Pancreas (tissue), 10 donors: ENCODE measurements around the gene GFI1B. TPM values are rescaled to one million over a fixed set of nuclear protein-coding genes. Genes with fewer than 3 reads are reported as not detected.
"Not testable (repeated sequence)": the region's sequence is repeated elsewhere in the genome, so short reads cannot be mapped to it uniquely, and the experiment has no call there.

ENCODE experiments used
- ATAC-seq, 4 donors: fragments of 200-7000 bp; cut with Tn5 transposase; one replicate each; pipeline versions ENCODE4 v1.8.0 to v1.9.1; 2020; ENCODE audit warnings: mild to moderate bottlenecking in 4 of 4, moderate library complexity in 4 of 4
- DNase-seq, 6 donors: peaks; one replicate each; pipeline ENCODE4 v3.0.0-alpha.2; 2020
- FAIRE-seq: peaks from 2 replicates; lab custom pipeline; 2012; peaks lifted over from hg19 to GRCh38; lab: Jason Lieb, UNC
- H3K27ac ChIP-seq, 4 donors: fragments of 200-600 bp; sonication (generic); 1 replicate in 3 of 4; 2 replicates in 1 of 4; pipeline versions ENCODE4 v1.5.0 to v1.8.0; 2020
- H3K27me3 ChIP-seq, 4 donors: fragments of 200-600 bp; one replicate each; pipeline ENCODE4 v1.8.0; 2021
- H3K36me3 ChIP-seq, 3 donors: fragments of 200-600 bp; sonication (generic) in 1 of 3; one replicate each; pipeline versions ENCODE4 v1.5.0 to v1.8.0; 2020 to 2021
- H3K4me1 ChIP-seq, 3 donors: fragments of 200-600 bp; one replicate each; pipeline ENCODE4 v1.8.0; 2021
- H3K4me3 ChIP-seq, 4 donors: fragments of 200-600 bp; sonication (generic) in 2 of 4; one replicate each; pipeline versions ENCODE4 v1.5.0 to v1.8.0; 2020 to 2021
- H3K9me3 ChIP-seq, 4 donors: fragments of 200-600 bp; one replicate each; pipeline ENCODE4 v1.8.0; 2021
- CTCF ChIP-seq, 4 donors: fragments of 200-600 bp; sonication (generic) in 3 of 4; IDR thresholded peaks; one replicate each; pipeline versions ENCODE4 v1.5.0 to v1.8.0; 2021; ENCODE audit warnings: antibody characterized with exemption in 4 of 4
- WGBS, 2 donors: extraction: QIAGEN DNeasy Blood & Tissue Kit; methylation state at CpG; one replicate each; pipeline ENCODE4 v1.1.7; 2013; 5-methylcytosine and 5-hydroxymethylcytosine counted together
- intact Hi-C, 3 donors: fragments of 100-400 bp; cut with DNase I; formaldehyde crosslinking; loops; one replicate each; pipeline versions ENCODE4 v1.11.1 to v1.14.2; 2022
- polyA plus RNA-seq, 2 donors: library from polyadenylated mRNA; stranded (reverse); fragments of 200-250 nt; gene quantifications; one replicate each; pipeline ENCODE4 v1.2.3, GENCODE V29; 2013
- total RNA-seq, 6 donors: library from RNA; stranded (reverse); fragmentation: NEBNext Ultra II Directional in 4 of 6; extraction: Animal tissue kit (Norgen Biotek cat#: 25700) in 4 of 6; gene quantifications; one replicate each; pipeline versions ENCODE4 v1.2.1 to v1.2.4, GENCODE V29; 2021 to 2023
- donor health status: healthy with polysubstance abuse.
- donor health status: DM: no; HTN: no; CAD: no; lungs with moderate emphysema.
- donor health status: DM: no; HTN: no; CAD: no.
- donor health status: control.
- donor health status: control.
- donor health status: Bipolar disorder and iron deficiency.
- donor health status: DM: yes; HTN: yes; CAD: no.
- donor health status: DM: no; HTN: no; CAD: no.
- donor health status: DM: no; HTN: no; CAD: no.
- donor health status: DM: yes; HTN: yes; CAD: no.

GFI1B gene
- total and polyA plus RNA-seq, 8 donors: 0.09 to 0.31 (median 0.14) TPM; not detected in 5

GRCh38 chr9:132955123-132955522 is 23.4 kb upstream of the GFI1B start:
- Histone ChIP-seq H3K4me3 (no peak overlapping the region), H3K27ac (no peak overlapping the region), H3K27me3 (no peaks in the 10 kb centered on the region), H3K9me3 (no peaks in the 10 kb centered on the region), H3K36me3 (no peaks in the 10 kb centered on the region), H3K4me1 (no peaks in the 10 kb centered on the region)
- no peak for TF ChIP-seq CTCF (IDR thresholded peaks at IDR 0.05)
- 67 to 72% methylated on average over 2 of the region's 2 CpGs for WGBS, 2 donors
- DNase-seq (no peak), FAIRE-seq (no peak), ATAC-seq (no peak)
- intact Hi-C loops: no loop called here

GRCh38 chr9:132955768-132956167 is 22.7 kb upstream of the GFI1B start:
- WGBS, 2 donors: 45 to 46% methylated on average over 2 of the region's 2 CpGs
- FAIRE-seq (no peak), DNase-seq (no peak), ATAC-seq (no peak)
- H3K27ac ChIP-seq: no peak overlapping the region
- intact Hi-C loops: no loop called here
- no peaks in the 10 kb centered on the region for H3K9me3 ChIP-seq
- H3K4me1 ChIP-seq: no peaks in the 10 kb centered on the region
- no peaks in the 10 kb centered on the region for H3K36me3 ChIP-seq
- no peak overlapping the region for H3K4me3 ChIP-seq
- TF ChIP-seq CTCF (IDR thresholded peaks at IDR 0.05): no peak
- H3K27me3 ChIP-seq: no peaks in the 10 kb centered on the region

GRCh38 chr9:132957805-132958204 is 20.7 kb upstream of the GFI1B start:
- H3K27me3 ChIP-seq: no peaks in the 10 kb centered on the region
- H3K4me1 ChIP-seq: no peaks in the 10 kb centered on the region
- H3K27ac ChIP-seq: no peak overlapping the region
- no peaks in the 10 kb centered on the region for H3K9me3 ChIP-seq
- no peaks in the 10 kb centered on the region for H3K36me3 ChIP-seq
- 72 to 77% methylated on average over 6 of the region's 6 CpGs for WGBS, 2 donors
- H3K4me3 ChIP-seq: no peak overlapping the region
- FAIRE-seq: no peak
- no peak for ATAC-seq
- DNase-seq: no peak
- no peak for TF ChIP-seq CTCF (IDR thresholded peaks at IDR 0.05)
- intact Hi-C loops: no loop called here

- intact Hi-C loops: no loop called here
- no peak for ATAC-seq
- no peaks in the 10 kb centered on the region for H3K4me1 ChIP-seq
- TF ChIP-seq CTCF (IDR thresholded peaks at IDR 0.05): no peak
- H3K27me3 ChIP-seq: no peaks in the 10 kb centered on the region
- FAIRE-seq: no peak
- H3K4me3 ChIP-seq: no peak overlapping the region
- DNase-seq: no peak
- H3K9me3 ChIP-seq: no peaks in the 10 kb centered on the region
- WGBS, 2 donors: 72 to 74% methylated on average over 6 of the region's 6 CpGs
- H3K36me3 ChIP-seq: no peaks in the 10 kb centered on the region
- no peak overlapping the region for H3K27ac ChIP-seq
Observed at GRCh38 chr9:132961002-132961401, 17.5 kb upstream of the GFI1B start.

- Histone ChIP-seq H3K36me3 (no peaks in the 10 kb centered on the region), H3K4me1 (no peaks in the 10 kb centered on the region), H3K27ac (no peak overlapping the region), H3K4me3 (no peak overlapping the region), H3K9me3 (no peaks in the 10 kb centered on the region), H3K27me3 (no peaks in the 10 kb centered on the region)
- WGBS, 2 donors: 84 to 86% methylated on average over 9 of the region's 9 CpGs
- TF ChIP-seq CTCF (IDR thresholded peaks at IDR 0.05): no peak
- intact Hi-C loops: no loop called here
- ATAC-seq: no peak
- FAIRE-seq: no peak
- DNase-seq: no peak
Observed at GRCh38 chr9:132965478-132965877, 13.0 kb upstream of the GFI1B start.

GRCh38 chr9:132967908-132968307 is 10.6 kb upstream of the GFI1B start:
- DNase-seq, H3K36me3 ChIP-seq, intact Hi-C loops, H3K4me1 ChIP-seq, H3K27ac ChIP-seq, H3K9me3 ChIP-seq, FAIRE-seq, H3K27me3 ChIP-seq, ATAC-seq, H3K4me3 ChIP-seq: not testable (repeated sequence)
- 83 to 93% methylated on average over 3 of the region's 3 CpGs for WGBS, 2 donors
